ENCODE data around the gene DDIT4. TPM values are rescaled to one million over a fixed set of nuclear protein-coding genes. Genes with fewer than 3 reads are reported as not detected.
"Not testable (repeated sequence)": the region's sequence is repeated elsewhere in the genome, so short reads cannot be mapped to it uniquely, and the experiment has no call there.

Gene DDIT4
- total and polyA plus RNA-seq, 5 donors from 2014 or later: 62.1 to 403 (median 89.5) TPM

GRCh38 chr10:72277996-72278667, 4.4 kb downstream of the DDIT4 start:
- ATAC-seq (ENCODE audit: low read depth in 2 of 2) (no peak), DNase-seq (no peak)
- peaks cover 28% of the 10 kb centered on the region for H3K4me1 ChIP-seq (ENCODE audit: control insufficient read depth, insufficient read depth, low read length, poor library complexity, severe bottlenecking)
- Mint-ChIP-seq H3K4me1 (peaks cover 17 to 42% (median 22%) of the 10 kb centered on the region in 4 donors), H3K4me3 (peak overlapping the region; percentile 2 to 82 (median 14)), H3K36me3 (peaks cover 20% of the 10 kb centered on the region), H3K27ac (peak overlapping the region; percentile 0 to 89 (median 76)), H3K27me3 (no peaks in the 10 kb centered on the region), H3K9me3 (no peaks in the 10 kb centered on the region)
- no peak overlapping the region for H3K4me3 ChIP-seq (ENCODE audit: low read depth, low read length)
- no peaks in the 10 kb centered on the region for H3K9me3 ChIP-seq (ENCODE audit: control insufficient read depth in 2 of 2, low read length in 2 of 2)
- peaks cover 7% of the 10 kb centered on the region for H3K36me3 ChIP-seq (ENCODE audit: control insufficient read depth, insufficient read depth, low read length)
- H3K27ac ChIP-seq (ENCODE audit: insufficient read depth, low read length, poor library complexity, severe bottlenecking): peak overlapping the region; percentile 8
- H3K27me3 ChIP-seq (ENCODE audit: control insufficient read depth, insufficient read depth, low read length): no peaks in the 10 kb centered on the region

- Histone ChIP-seq H3K4me3 (ENCODE audit: low read depth, low read length) (no peak overlapping the region), H3K27ac (ENCODE audit: insufficient read depth, low read length, poor library complexity, severe bottlenecking) (no peak overlapping the region), H3K4me1 (ENCODE audit: control insufficient read depth, insufficient read depth, low read length, poor library complexity, severe bottlenecking) (peaks cover 24% of the 10 kb centered on the region), H3K9me3 (ENCODE audit: control insufficient read depth in 2 of 2, low read length in 2 of 2) (no peaks in the 10 kb centered on the region), H3K36me3 (ENCODE audit: control insufficient read depth, insufficient read depth, low read length) (peaks cover 7% of the 10 kb centered on the region), H3K27me3 (ENCODE audit: control insufficient read depth, insufficient read depth, low read length) (no peaks in the 10 kb centered on the region)
- ATAC-seq (ENCODE audit: low read depth in 2 of 2) (no peak), DNase-seq (no peak)
- H3K4me1 Mint-ChIP-seq: peaks cover 17 to 40% (median 20%) of the 10 kb centered on the region in 4 donors
- peak overlapping the region; percentile 0 to 89 (median 76) for H3K27ac Mint-ChIP-seq
- peak overlapping the region in 2 of 4 donors; percentile 12 to 82 for H3K4me3 Mint-ChIP-seq
- peaks cover 20% of the 10 kb centered on the region for H3K36me3 Mint-ChIP-seq
- H3K27me3 Mint-ChIP-seq: no peaks in the 10 kb centered on the region
- H3K9me3 Mint-ChIP-seq: no peaks in the 10 kb centered on the region
Observed at GRCh38 chr10:72278668-72279393, 5.1 kb downstream of the DDIT4 start.

- H3K4me3 ChIP-seq (ENCODE audit: low read depth, low read length); H3K27me3 ChIP-seq (ENCODE audit: control insufficient read depth, insufficient read depth, low read length); H3K36me3 ChIP-seq (ENCODE audit: control insufficient read depth, insufficient read depth, low read length); H3K9me3 ChIP-seq (ENCODE audit: control insufficient read depth in 2 of 2, low read length in 2 of 2); H3K4me3 Mint-ChIP-seq; H3K27ac ChIP-seq (ENCODE audit: insufficient read depth, low read length, poor library complexity, severe bottlenecking); ATAC-seq (ENCODE audit: low read depth in 2 of 2); DNase-seq; H3K27me3 Mint-ChIP-seq; H3K9me3 Mint-ChIP-seq: not testable (repeated sequence)
- Mint-ChIP-seq H3K4me1 (peaks cover 17 to 42% (median 21%) of the 10 kb centered on the region in 4 donors), H3K27ac (peak overlapping the region in 1 of 3 donors; percentile 66), H3K36me3 (peaks cover 19% of the 10 kb centered on the region)
- peaks cover 24% of the 10 kb centered on the region for H3K4me1 ChIP-seq (ENCODE audit: control insufficient read depth, insufficient read depth, low read length, poor library complexity, severe bottlenecking)
Observed at GRCh38 chr10:72279587-72279986, 5.9 kb downstream of the DDIT4 start.

GRCh38 chr10:72283131-72283530, 9.4 kb downstream of the DDIT4 start:
- H3K9me3 Mint-ChIP-seq: no peaks in the 10 kb centered on the region
- Histone ChIP-seq H3K36me3 (ENCODE audit: control insufficient read depth, insufficient read depth, low read length) (no peaks in the 10 kb centered on the region), H3K27ac (ENCODE audit: insufficient read depth, low read length, poor library complexity, severe bottlenecking) (no peak overlapping the region), H3K4me1 (ENCODE audit: control insufficient read depth, insufficient read depth, low read length, poor library complexity, severe bottlenecking) (peaks cover 21% of the 10 kb centered on the region), H3K4me3 (ENCODE audit: low read depth, low read length) (no peak overlapping the region), H3K9me3 (ENCODE audit: control insufficient read depth in 2 of 2, low read length in 2 of 2) (no peaks in the 10 kb centered on the region), H3K27me3 (ENCODE audit: control insufficient read depth, insufficient read depth, low read length) (no peaks in the 10 kb centered on the region)
- ATAC-seq (ENCODE audit: low read depth in 2 of 2): no peak
- DNase-seq: no peak
- no peak overlapping the region for H3K27ac Mint-ChIP-seq
- H3K27me3 Mint-ChIP-seq: no peaks in the 10 kb centered on the region
- peaks cover 12 to 45% (median 19%) of the 10 kb centered on the region in 4 donors for H3K4me1 Mint-ChIP-seq
- H3K4me3 Mint-ChIP-seq: peak overlapping the region in 2 of 4 donors; percentile 43 to 68
- H3K36me3 Mint-ChIP-seq: no peaks in the 10 kb centered on the region

- no peak for ATAC-seq (ENCODE audit: low read depth in 2 of 2)
- H3K9me3 Mint-ChIP-seq: no peaks in the 10 kb centered on the region
Observed at GRCh38 chr10:72285972-72286521, 12.3 kb downstream of the DDIT4 start.

GRCh38 chr10:72291019-72291532, 17.4 kb downstream of the DDIT4 start:
- DNase-seq (peak in 1 of 3 donors; percentile 56), ATAC-seq (ENCODE audit: low read depth in 2 of 2) (no peak)
- H3K36me3 Mint-ChIP-seq: no peaks in the 10 kb centered on the region
- peaks cover 34% of the 10 kb centered on the region for H3K4me1 ChIP-seq (ENCODE audit: control insufficient read depth, insufficient read depth, low read length, poor library complexity, severe bottlenecking)
- no peaks in the 10 kb centered on the region for H3K36me3 ChIP-seq (ENCODE audit: control insufficient read depth, insufficient read depth, low read length)
- no peaks in the 10 kb centered on the region for H3K27me3 Mint-ChIP-seq
- H3K4me3 Mint-ChIP-seq: peak overlapping the region in 2 of 4 donors; percentile 37 to 61
- no peaks in the 10 kb centered on the region for H3K9me3 Mint-ChIP-seq
- peak overlapping the region; percentile 5 for H3K27ac ChIP-seq (ENCODE audit: insufficient read depth, low read length, poor library complexity, severe bottlenecking)
- H3K27me3 ChIP-seq (ENCODE audit: control insufficient read depth, insufficient read depth, low read length): no peaks in the 10 kb centered on the region
- peaks cover 11 to 65% (median 38%) of the 10 kb centered on the region in 4 donors for H3K4me1 Mint-ChIP-seq
- no peaks in the 10 kb centered on the region for H3K9me3 ChIP-seq (ENCODE audit: control insufficient read depth in 2 of 2, low read length in 2 of 2)
- peak overlapping the region in 2 of 3 donors; percentile 76 to 82 for H3K27ac Mint-ChIP-seq
- H3K4me3 ChIP-seq (ENCODE audit: low read depth, low read length): peak overlapping the region; percentile 18

More at GRCh38 chr10:72285972-72286521, 12.3 kb downstream of the DDIT4 start:
- H3K4me1 ChIP-seq (ENCODE audit: control insufficient read depth, insufficient read depth, low read length, poor library complexity, severe bottlenecking): peaks cover 24% of the 10 kb centered on the region
- H3K4me3 ChIP-seq (ENCODE audit: low read depth, low read length): no peak overlapping the region
- peak overlapping the region in 2 of 4 donors; percentile 8 to 73 for H3K4me3 Mint-ChIP-seq
- no peaks in the 10 kb centered on the region for H3K9me3 ChIP-seq (ENCODE audit: control insufficient read depth in 2 of 2, low read length in 2 of 2)
- peak overlapping the region; percentile 17 to 87 (median 60) for H3K27ac Mint-ChIP-seq
- DNase-seq: no peak
- H3K36me3 ChIP-seq (ENCODE audit: control insufficient read depth, insufficient read depth, low read length): no peaks in the 10 kb centered on the region
- H3K4me1 Mint-ChIP-seq: peaks cover 8 to 41% (median 18%) of the 10 kb centered on the region in 4 donors
- H3K27ac ChIP-seq (ENCODE audit: insufficient read depth, low read length, poor library complexity, severe bottlenecking): peak overlapping the region; percentile 39
- H3K27me3 Mint-ChIP-seq: no peaks in the 10 kb centered on the region
- H3K27me3 ChIP-seq (ENCODE audit: control insufficient read depth, insufficient read depth, low read length): no peaks in the 10 kb centered on the region
- H3K36me3 Mint-ChIP-seq: no peaks in the 10 kb centered on the region

- Histone ChIP-seq H3K4me3 (ENCODE audit: low read depth, low read length) (no peak overlapping the region), H3K9me3 (ENCODE audit: control insufficient read depth in 2 of 2, low read length in 2 of 2) (no peaks in the 10 kb centered on the region), H3K27ac (ENCODE audit: insufficient read depth, low read length, poor library complexity, severe bottlenecking) (no peak overlapping the region), H3K27me3 (ENCODE audit: control insufficient read depth, insufficient read depth, low read length) (no peaks in the 10 kb centered on the region), H3K36me3 (ENCODE audit: control insufficient read depth, insufficient read depth, low read length) (no peaks in the 10 kb centered on the region), H3K4me1 (ENCODE audit: control insufficient read depth, insufficient read depth, low read length, poor library complexity, severe bottlenecking) (peaks cover 39% of the 10 kb centered on the region)
- Mint-ChIP-seq H3K27me3 (peaks cover 3% of the 10 kb centered on the region), H3K27ac (peak overlapping the region; percentile 75 to 92 (median 89)), H3K4me3 (peak overlapping the region in 1 of 4 donors; percentile 30), H3K4me1 (peaks cover 11 to 62% (median 40%) of the 10 kb centered on the region in 4 donors), H3K36me3 (no peaks in the 10 kb centered on the region), H3K9me3 (no peaks in the 10 kb centered on the region)
- no peak for ATAC-seq (ENCODE audit: low read depth in 2 of 2)
- no peak for DNase-seq
Observed at GRCh38 chr10:72292223-72292691, 18.5 kb downstream of the DDIT4 start.
